ENCODE measurements around the gene MISFA.
"Not testable (repeated sequence)": the region's sequence is repeated elsewhere in the genome, so short reads cannot be mapped to it uniquely, and the experiment has no call there.

MISFA gene

GRCh38 chr11:18618342-18619025 is 18.9 kb downstream of the MISFA start:
- DNase-seq, result no peak

- no peak for DNase-seq
These were observed 24.1 kb downstream of the MISFA start for GRCh38 chr11:18623707-18624106.

DNA sequence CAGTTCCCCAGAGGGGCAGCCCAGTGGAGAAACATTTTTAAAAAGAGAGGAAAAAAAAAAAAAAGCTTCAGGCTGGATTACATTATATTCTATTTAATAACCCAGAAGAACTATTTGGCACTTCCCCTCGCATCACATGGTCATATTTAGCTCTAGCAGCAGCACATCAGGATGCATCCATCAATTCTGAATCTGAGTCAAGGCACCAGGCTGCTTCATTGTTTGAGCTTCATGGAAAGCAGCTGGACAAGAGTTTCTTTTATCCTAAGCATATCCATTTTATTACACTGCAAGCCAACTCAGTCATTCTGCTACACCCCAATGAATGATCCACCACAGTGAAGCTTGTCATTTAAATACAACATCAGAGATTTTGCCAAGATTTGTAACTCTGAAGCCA is 24.6 kb downstream of the MISFA start:
- no peak for DNase-seq

DNA sequence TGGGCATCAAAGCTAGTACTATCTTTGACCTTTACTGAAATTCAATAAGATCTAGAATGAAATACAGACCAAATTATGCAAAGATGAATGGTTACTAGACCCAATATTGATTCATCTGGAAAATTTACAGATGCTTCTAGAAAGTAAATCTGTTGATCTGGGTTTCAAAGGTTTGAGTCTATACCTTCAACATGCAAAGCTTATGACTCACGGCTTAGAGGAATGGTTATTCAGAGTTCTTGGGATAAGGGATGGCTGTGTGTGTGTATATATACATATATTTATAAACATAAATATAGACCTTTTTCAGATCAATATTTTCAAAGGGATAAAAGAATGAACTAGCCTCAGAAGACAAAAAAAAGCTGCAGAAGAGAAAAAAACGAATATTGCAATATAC is 33.3 kb downstream of the MISFA start:
- no peak for DNase-seq

- peak; percentile 69 for DNase-seq
These were observed 33.9 kb downstream of the MISFA start for GRCh38 chr11:18633256-18634139.

DNA sequence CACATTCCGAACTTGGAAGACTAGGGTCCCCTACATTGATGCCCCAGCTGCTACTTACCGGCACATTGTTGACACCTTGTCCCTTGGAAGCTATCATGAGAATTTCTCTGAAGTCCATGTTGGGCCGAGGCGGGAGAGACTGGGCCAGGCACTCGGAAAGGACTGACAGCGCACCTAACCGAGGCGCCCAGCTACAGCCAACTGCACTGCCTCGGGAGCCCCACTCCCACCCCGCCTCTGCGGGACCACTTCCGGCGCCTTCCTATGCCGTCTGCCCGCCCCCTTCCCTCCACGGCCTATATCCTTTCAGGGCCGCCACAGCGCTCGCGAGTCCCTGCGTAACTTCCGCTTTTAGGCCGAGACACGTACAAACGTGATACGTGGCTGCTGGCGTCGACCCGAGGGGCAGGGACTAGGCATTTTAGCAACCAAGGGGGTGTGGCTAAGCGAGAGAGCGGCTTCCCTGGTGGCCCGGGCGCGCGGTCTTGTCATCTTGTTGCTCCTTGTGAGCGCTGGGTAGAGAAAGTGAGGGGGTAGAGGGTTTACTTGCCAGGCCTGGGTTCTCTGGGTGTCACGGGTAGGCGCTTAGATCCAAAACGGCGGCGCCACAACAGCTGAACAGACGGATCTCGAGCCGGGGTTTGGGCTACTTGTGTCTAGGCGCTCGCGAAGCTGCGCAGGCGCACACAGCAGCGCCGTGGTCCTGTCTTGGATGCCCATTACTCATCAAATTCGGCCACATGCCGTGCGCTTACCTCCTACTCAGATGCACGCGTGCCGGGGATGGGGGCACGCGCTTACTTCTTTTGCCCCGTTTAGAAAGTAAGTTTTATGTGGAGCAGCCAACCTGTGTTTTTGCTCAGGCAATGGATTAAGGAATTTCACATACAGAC is 34.8 kb downstream of the MISFA start, which contains the start of gene SPTY2D1:
TSS of gene SPTY2D1 (minus strand) at position 203 of the 893 bp plus-strand sequence. CDS start at position 118, 85 bp downstream.
- DNase-seq, result peak; percentile 99

DNA sequence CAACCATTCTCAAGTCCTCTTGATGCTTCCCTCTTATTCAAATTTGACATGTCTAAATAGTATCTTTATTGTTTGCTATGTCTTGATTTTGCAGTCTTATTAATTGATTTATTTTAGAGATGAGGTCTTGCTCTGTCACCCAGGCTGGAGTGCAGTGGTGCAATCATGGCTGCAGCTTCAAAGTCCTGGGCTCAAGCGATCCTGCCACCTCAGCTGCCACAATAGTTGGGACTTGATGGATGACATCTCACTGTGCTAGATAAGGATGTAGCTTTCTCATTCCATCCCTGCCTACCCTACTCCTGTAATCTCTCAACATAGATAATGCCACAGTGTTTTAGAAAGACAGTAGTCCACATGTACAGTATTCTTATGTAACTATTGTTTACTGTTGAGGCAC is 42.1 kb downstream of the MISFA start:
- DNase-seq, result no peak

DNA sequence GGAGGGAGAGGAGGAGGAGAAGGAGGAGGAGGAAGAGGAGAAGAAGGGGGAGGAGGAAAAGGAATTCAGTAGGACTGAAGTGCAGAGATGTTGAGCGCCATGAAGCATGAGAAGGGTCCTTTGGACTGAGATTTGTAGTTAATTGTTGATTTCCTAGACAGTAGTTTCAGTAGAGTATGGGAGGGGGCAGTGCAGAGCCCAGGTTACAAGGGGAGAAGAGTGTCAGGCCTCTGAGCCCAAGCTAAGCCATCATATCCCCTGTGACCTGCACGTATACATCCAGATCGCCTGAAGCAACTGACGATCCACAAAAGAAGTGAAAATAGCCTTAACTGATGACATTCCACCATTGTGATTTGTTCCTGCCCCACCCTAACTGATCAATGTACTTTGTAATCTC is 43.4 kb downstream of the MISFA start:
- not testable (repeated sequence) for DNase-seq

DNA sequence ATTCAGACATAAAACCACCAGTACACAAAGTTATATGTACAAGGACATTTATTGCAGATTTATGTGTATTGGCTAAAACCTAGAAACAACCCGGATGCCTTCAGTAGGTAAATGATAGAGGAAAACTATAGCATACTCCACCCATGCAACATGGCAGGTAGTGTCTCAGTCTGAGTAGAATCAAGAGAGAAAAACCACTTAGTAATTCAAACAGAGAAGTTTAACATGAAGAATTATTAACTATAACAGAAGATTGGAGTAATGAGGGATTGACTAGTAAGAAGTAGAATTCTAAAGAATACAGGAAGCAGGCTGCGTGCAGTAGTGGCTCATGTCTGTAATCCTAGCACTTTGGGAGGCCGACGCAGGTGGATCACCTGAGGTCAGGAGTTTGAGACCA is 50.8 kb downstream of the MISFA start:
- DNase-seq, result no peak

- peak; percentile 67 for DNase-seq
These were observed 51.4 kb downstream of the MISFA start for GRCh38 chr11:18650859-18651557.
